C4-2B (cell line): ENCODE data around the gene TP73.

Experiments used
- CTCF ChIP-seq: fragments of 450-650 bp; conservative IDR thresholded peaks from 2 replicates; pipeline ENCODE4 v1.5.1; 2017; ENCODE audit warnings: mild to moderate bottlenecking
- ZFX ChIP-seq: fragments of 450-650 bp; IDR thresholded peaks from 2 replicates; pipeline ENCODE4 v1.6.1; 2017

DNA sequence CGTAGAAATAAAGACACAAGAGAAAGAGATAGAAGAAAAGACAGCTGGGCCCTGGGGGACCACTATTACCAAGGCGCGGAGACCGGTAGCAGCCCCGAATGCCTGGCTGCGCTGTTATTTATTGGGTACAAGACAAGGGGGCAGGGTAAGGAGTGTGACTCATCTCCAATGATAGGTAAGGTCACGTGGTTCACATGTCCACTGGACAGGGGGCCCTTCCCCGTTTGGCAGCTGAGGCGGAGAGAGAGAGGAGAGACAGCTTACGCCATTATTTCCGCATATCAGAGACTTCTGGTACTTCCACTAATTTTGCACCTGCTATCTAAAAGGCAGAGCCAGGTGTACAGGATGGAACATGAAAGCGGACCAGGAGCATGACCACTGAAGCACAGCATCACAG, 31.6 kb upstream of the TP73 start:
- no peak for TF ChIP-seq CTCF
- no peak for TF ChIP-seq ZFX
